ENCODE measurements around the gene NAV2. TPM values are rescaled to one million over a fixed set of nuclear protein-coding genes. Genes with fewer than 3 reads are reported as not detected.

The NAV2 gene
- total RNA-seq, 1 experiment from 2014 or later: 22.7 TPM

GRCh38 chr11:19853016-19853415 is 140.4 kb downstream of the NAV2 start:
- CTCF ChIA-PET: no interaction called here
- no TSS peak for BruUV-seq (replicated peaks)
- DNase-seq (ENCODE audit: low read depth, low spot score): no peak

GRCh38 chr11:19853920-19854319 is 141.3 kb downstream of the NAV2 start:
- Histone ChIP-seq H3K4me1 (ENCODE audit: control insufficient read depth, insufficient read depth, low read length) (no peaks in the 10 kb centered on the region), H3K4me3 (ENCODE audit: low read depth in 2 of 2, low read length in 2 of 2) (no peak overlapping the region), H3K27me3 (ENCODE audit: control insufficient read depth, insufficient read depth, low read length) (no peaks in the 10 kb centered on the region), H3K27ac (ENCODE audit: low read length) (no peak overlapping the region), H3K9me3 (ENCODE audit: control insufficient read depth, insufficient read depth, low read depth, low read length) (no peaks in the 10 kb centered on the region), H3K36me3 (ENCODE audit: control insufficient read depth, insufficient read depth, low read length) (no peaks in the 10 kb centered on the region)
- no peak for TF ChIP-seq SIN3A (IDR thresholded peaks at IDR 0.05; ENCODE audit: borderline replicate concordance, insufficient read depth, low read depth, low read length)
- no peak for TF ChIP-seq POLR2AphosphoS5 (IDR thresholded peaks at IDR 0.05; ENCODE audit: low read depth, low read length)
- TF ChIP-seq CTCF (IDR thresholded peaks at IDR 0.05): no peak
- TF ChIP-seq TCF7L2 (IDR thresholded peaks at IDR 0.05; ENCODE audit: low read depth, low read length): no peak
- TF ChIP-seq, protein P1, sequence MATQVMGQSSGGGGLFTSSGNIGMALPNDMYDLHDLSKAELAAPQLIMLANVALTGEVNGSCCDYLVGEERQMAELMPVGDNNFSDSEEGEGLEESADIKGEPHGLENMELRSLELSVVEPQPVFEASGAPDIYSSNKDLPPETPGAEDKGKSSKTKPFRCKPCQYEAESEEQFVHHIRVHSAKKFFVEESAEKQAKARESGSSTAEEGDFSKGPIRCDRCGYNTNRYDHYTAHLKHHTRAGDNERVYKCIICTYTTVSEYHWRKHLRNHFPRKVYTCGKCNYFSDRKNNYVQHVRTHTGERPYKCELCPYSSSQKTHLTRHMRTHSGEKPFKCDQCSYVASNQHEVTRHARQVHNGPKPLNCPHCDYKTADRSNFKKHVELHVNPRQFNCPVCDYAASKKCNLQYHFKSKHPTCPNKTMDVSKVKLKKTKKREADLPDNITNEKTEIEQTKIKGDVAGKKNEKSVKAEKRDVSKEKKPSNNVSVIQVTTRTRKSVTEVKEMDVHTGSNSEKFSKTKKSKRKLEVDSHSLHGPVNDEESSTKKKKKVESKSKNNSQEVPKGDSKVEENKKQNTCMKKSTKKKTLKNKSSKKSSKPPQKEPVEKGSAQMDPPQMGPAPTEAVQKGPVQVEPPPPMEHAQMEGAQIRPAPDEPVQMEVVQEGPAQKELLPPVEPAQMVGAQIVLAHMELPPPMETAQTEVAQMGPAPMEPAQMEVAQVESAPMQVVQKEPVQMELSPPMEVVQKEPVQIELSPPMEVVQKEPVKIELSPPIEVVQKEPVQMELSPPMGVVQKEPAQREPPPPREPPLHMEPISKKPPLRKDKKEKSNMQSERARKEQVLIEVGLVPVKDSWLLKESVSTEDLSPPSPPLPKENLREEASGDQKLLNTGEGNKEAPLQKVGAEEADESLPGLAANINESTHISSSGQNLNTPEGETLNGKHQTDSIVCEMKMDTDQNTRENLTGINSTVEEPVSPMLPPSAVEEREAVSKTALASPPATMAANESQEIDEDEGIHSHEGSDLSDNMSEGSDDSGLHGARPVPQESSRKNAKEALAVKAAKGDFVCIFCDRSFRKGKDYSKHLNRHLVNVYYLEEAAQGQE (IDR thresholded peaks at IDR 0.05; ENCODE audit: insufficient read depth in 1 of 2, low read depth in 2 of 2, low read length in 1 of 2): no peak
- ChIA-PET CTCF (no interaction called here), POLR2A (no interaction called here)
- in situ Hi-C loops (cut with HindIII; ENCODE audit: low pct_unique_long_range_greater_than_20kb, low sequenced_read_pairs): no loop called here
- DNase-seq (ENCODE audit: low read depth, low spot score) (no peak), ATAC-seq (no peak)
- BruUV-seq (replicated peaks): no TSS peak
- intact Hi-C loops (cut with micrococcal nuclease; ENCODE audit: unreplicated experiment): no loop called here

More at GRCh38 chr11:19853016-19853415, 140.4 kb downstream of the NAV2 start:
- no peak overlapping the region for H3K27ac ChIP-seq (ENCODE audit: low read length)
- intact Hi-C loops (cut with micrococcal nuclease; ENCODE audit: unreplicated experiment) (no loop called here), in situ Hi-C loops (cut with HindIII; ENCODE audit: low pct_unique_long_range_greater_than_20kb, low sequenced_read_pairs) (no loop called here)
- no peaks in the 10 kb centered on the region for H3K9me3 ChIP-seq (ENCODE audit: control insufficient read depth, insufficient read depth, low read depth, low read length)
- no peak overlapping the region for H3K4me3 ChIP-seq (ENCODE audit: low read depth in 2 of 2, low read length in 2 of 2)
- no peak for ATAC-seq
- no peaks in the 10 kb centered on the region for H3K36me3 ChIP-seq (ENCODE audit: control insufficient read depth, insufficient read depth, low read length)
- POLR2A ChIA-PET: no interaction called here
- no peaks in the 10 kb centered on the region for H3K27me3 ChIP-seq (ENCODE audit: control insufficient read depth, insufficient read depth, low read length)
- no peaks in the 10 kb centered on the region for H3K4me1 ChIP-seq (ENCODE audit: control insufficient read depth, insufficient read depth, low read length)
- TF ChIP-seq SIN3A (IDR thresholded peaks at IDR 0.05; ENCODE audit: borderline replicate concordance, insufficient read depth, low read depth, low read length) (no peak), POLR2AphosphoS5 (IDR thresholded peaks at IDR 0.05; ENCODE audit: low read depth, low read length) (no peak), TCF7L2 (IDR thresholded peaks at IDR 0.05; ENCODE audit: low read depth, low read length) (no peak), CTCF (IDR thresholded peaks at IDR 0.05) (no peak)
- TF ChIP-seq, protein P1 (IDR thresholded peaks at IDR 0.05; ENCODE audit: insufficient read depth in 1 of 2, low read depth in 2 of 2, low read length in 1 of 2): no peak
